Nephron (organoid): ENCODE results near the gene LY6G5C.

ENCODE experiments used
- H3K27ac Mint-ChIP-seq, 3 experiments: 2 replicates each; pipeline ENCODE4 v1.8.0; 2020; ENCODE audit warnings: mixed read lengths in 3 of 3, mild to moderate bottlenecking in 2 of 3, moderate library complexity in 1 of 3
- H3K27me3 Mint-ChIP-seq: 2 replicates; pipeline ENCODE4 v1.8.0; 2021; ENCODE audit warnings: low read depth, mild to moderate bottlenecking, moderate library complexity, mixed read lengths
- H3K36me3 Mint-ChIP-seq: 2 replicates; pipeline ENCODE4 v1.8.0; 2020; ENCODE audit warnings: low read depth, mixed read lengths
- H3K4me1 Mint-ChIP-seq: 2 replicates; pipeline ENCODE4 v1.8.0; 2020; ENCODE audit warnings: mixed read lengths
- H3K4me3 Mint-ChIP-seq, 3 experiments: 2 replicates each; pipeline ENCODE4 v1.8.0; 2020; ENCODE audit warnings: mild to moderate bottlenecking in 3 of 3, mixed read lengths in 3 of 3, moderate library complexity in 2 of 3
- H3K9me3 Mint-ChIP-seq: 2 replicates; pipeline ENCODE4 v1.8.0; 2020; ENCODE audit warnings: mixed read lengths
- CTCF ChIP-seq, 3 experiments: fragments of 200-600 bp; sonication (generic); IDR thresholded peaks; one replicate each; pipeline ENCODE4 v1.5.0; 2021; ENCODE audit warnings: antibody characterized with exemption in 3 of 3; ENCODE audit not compliant: unreplicated experiment in 3 of 3

Gene LY6G5C

GRCh38 chr6:31705931-31706330 is 25.1 kb upstream of the LY6G5C start:
- H3K9me3 Mint-ChIP-seq: no peaks in the 10 kb centered on the region
- H3K27me3 Mint-ChIP-seq: peaks cover 3% of the 10 kb centered on the region
- H3K4me1 Mint-ChIP-seq: peaks cover 14% of the 10 kb centered on the region
- H3K36me3 Mint-ChIP-seq: peaks cover 4% of the 10 kb centered on the region
- no peak for TF ChIP-seq CTCF (IDR thresholded peaks at IDR 0.05; ENCODE audit: unreplicated experiment in 3 of 3)
- H3K4me3 Mint-ChIP-seq: peak overlapping the region in 1 of 3 experiments; percentile 5
- no peak overlapping the region for H3K27ac Mint-ChIP-seq

- peaks cover 16% of the 10 kb centered on the region for H3K4me1 Mint-ChIP-seq
- H3K36me3 Mint-ChIP-seq: peaks cover 9% of the 10 kb centered on the region
- TF ChIP-seq CTCF (IDR thresholded peaks at IDR 0.05; ENCODE audit: unreplicated experiment in 3 of 3): peak in 1 of 3 experiments; percentile 12
- H3K9me3 Mint-ChIP-seq: no peaks in the 10 kb centered on the region
- peak within 1 kb of the TSS; percentile 98 to 99 (median 98) for H3K4me3 Mint-ChIP-seq
- H3K27me3 Mint-ChIP-seq: peaks cover 3% of the 10 kb centered on the region
- peak within 1 kb of the TSS; percentile 90 to 96 (median 94) for H3K27ac Mint-ChIP-seq
These were observed 22.2 kb upstream of the LY6G5C start, which contains the start of gene ABHD16A for GRCh38 chr6:31702819-31703716. Gene ABHD16A (minus strand): TSS chr6:31703324. CDS start chr6:31703281, 43 bp downstream.

GRCh38 chr6:31702405-31702818 is 21.5 kb upstream of the LY6G5C start:
- Mint-ChIP-seq H3K4me3 (peak overlapping the region; percentile 98 to 99 (median 98)), H3K27me3 (peaks cover 3% of the 10 kb centered on the region), H3K27ac (peak overlapping the region; percentile 90 to 96 (median 94)), H3K36me3 (peaks cover 16% of the 10 kb centered on the region), H3K9me3 (no peaks in the 10 kb centered on the region), H3K4me1 (peaks cover 16% of the 10 kb centered on the region)
- TF ChIP-seq CTCF (IDR thresholded peaks at IDR 0.05; ENCODE audit: unreplicated experiment in 3 of 3): no peak

- H3K9me3 Mint-ChIP-seq: no peaks in the 10 kb centered on the region
- H3K27me3 Mint-ChIP-seq: peaks cover 2% of the 10 kb centered on the region
- H3K36me3 Mint-ChIP-seq: peaks cover 22% of the 10 kb centered on the region
- peak overlapping the region; percentile 90 to 96 (median 94) for H3K27ac Mint-ChIP-seq
- peak overlapping the region; percentile 98 to 99 (median 98) for H3K4me3 Mint-ChIP-seq
- H3K4me1 Mint-ChIP-seq: peaks cover 16% of the 10 kb centered on the region
- TF ChIP-seq CTCF (IDR thresholded peaks at IDR 0.05; ENCODE audit: unreplicated experiment in 3 of 3): no peak
These were observed 21.0 kb upstream of the LY6G5C start for GRCh38 chr6:31701666-31702404.

GRCh38 chr6:31700740-31701401 is 20.0 kb upstream of the LY6G5C start:
- peaks cover 27% of the 10 kb centered on the region for H3K36me3 Mint-ChIP-seq
- H3K27me3 Mint-ChIP-seq: no peaks in the 10 kb centered on the region
- no peaks in the 10 kb centered on the region for H3K9me3 Mint-ChIP-seq
- H3K4me3 Mint-ChIP-seq: peak overlapping the region; percentile 98 to 99 (median 98)
- peaks cover 16% of the 10 kb centered on the region for H3K4me1 Mint-ChIP-seq
- no peak for TF ChIP-seq CTCF (IDR thresholded peaks at IDR 0.05; ENCODE audit: unreplicated experiment in 3 of 3)
- peak overlapping the region in 1 of 3 experiments; percentile 90 for H3K27ac Mint-ChIP-seq
